Activated CD4-positive, alpha-beta T cell treated with anti-CD3 and anti-CD28 coated beads for 36 hours (primary cell): ENCODE measurements around the gene REG4. TPM values are rescaled to one million over a fixed set of nuclear protein-coding genes. Genes with fewer than 3 reads are reported as not detected.

Experiments
- ATAC-seq: fragments of 200-7000 bp; cut with Tn5 transposase; one replicate; pipeline ENCODE4 v1.10.0; 2021; ENCODE audit warnings: mild to moderate bottlenecking, moderate library complexity
- CTCF ChIA-PET: fragments of 350-600 bp; sonication (Branson Sonifier 250); formaldehyde crosslinking; loops from one replicate; lab custom pipeline; 2021; ENCODE audit warnings: antibody characterized with exemption; lab: Charles Lee
- POLR2A ChIA-PET: fragments of 350-600 bp; sonication (Branson Sonifier 250); formaldehyde crosslinking; loops from one replicate; lab custom pipeline; 2021; ENCODE audit warnings: antibody characterized with exemption, inconsistent platforms; lab: Charles Lee
- DNase-seq: peaks from one replicate; pipeline ENCODE4 v3.0.0-alpha.2; 2020
- H3K27ac Mint-ChIP-seq: one replicate; pipeline ENCODE4 v1.8.0; 2021; ENCODE audit warnings: mixed read lengths
- H3K27me3 Mint-ChIP-seq: one replicate; pipeline ENCODE4 v1.8.0; 2021; ENCODE audit warnings: mixed read lengths
- H3K36me3 Mint-ChIP-seq: one replicate; pipeline ENCODE4 v1.8.0; 2021; ENCODE audit warnings: low read depth, mixed read lengths
- H3K4me1 Mint-ChIP-seq: one replicate; pipeline ENCODE4 v1.8.0; 2021; ENCODE audit warnings: mixed read lengths
- H3K4me3 Mint-ChIP-seq: one replicate; pipeline ENCODE4 v1.8.0; 2021; ENCODE audit warnings: mild to moderate bottlenecking, moderate library complexity, mixed read lengths
- H3K9me3 Mint-ChIP-seq: one replicate; pipeline ENCODE4 v1.8.0; 2021; ENCODE audit warnings: low read depth, mixed read lengths
- intact Hi-C, 2 experiments: fragments of 100-400 bp; cut with DNase I in 1 of 2; cut with micrococcal nuclease in 1 of 2; formaldehyde crosslinking; loops; one replicate each; pipeline versions ENCODE4 v1.14.2 to v1.15.1; 2022 to 2024; cut with DNase I, micrococcal nuclease
- total RNA-seq, 2 experiments: library from RNA; stranded (reverse); gene quantifications; one replicate each; pipeline ENCODE4 v1.2.3, GENCODE V29; 2021

Gene REG4
- total RNA-seq, 2 experiments from 2014 or later: 0.34 to 0.47 TPM

- H3K36me3 Mint-ChIP-seq: no peaks in the 10 kb centered on the region
- DNase-seq (no peak), ATAC-seq (no peak)
- H3K27ac Mint-ChIP-seq: no peak overlapping the region
- no peaks in the 10 kb centered on the region for H3K4me1 Mint-ChIP-seq
- peaks cover 17% of the 10 kb centered on the region for H3K27me3 Mint-ChIP-seq
- H3K4me3 Mint-ChIP-seq: no peak overlapping the region
- ChIA-PET CTCF (interaction anchor here (2.0 kb wide), 1 partner anchor 20 kb away, joined by 4 read pairs; no protein-coding TSS in a partner anchor), POLR2A (no interaction called here)
- H3K9me3 Mint-ChIP-seq: no peaks in the 10 kb centered on the region
- intact Hi-C loops: no loop called here
Observed at GRCh38 chr1:119764220-119764619, 47.0 kb downstream of the REG4 start.

GRCh38 chr1:119762953-119763352 is 48.3 kb downstream of the REG4 start:
- ChIA-PET CTCF (interaction anchor here (1.4 to 2.0 kb wide), 2 partner anchors 19 kb away, joined by 4 to 6 read pairs; no protein-coding TSS in a partner anchor), POLR2A (no interaction called here)
- no peak for DNase-seq
- H3K27ac Mint-ChIP-seq: no peak overlapping the region
- H3K4me1 Mint-ChIP-seq: no peaks in the 10 kb centered on the region
- no peak overlapping the region for H3K4me3 Mint-ChIP-seq
- no peaks in the 10 kb centered on the region for H3K9me3 Mint-ChIP-seq
- intact Hi-C loops: loop anchor here in 1 of 2 experiments (2.0 kb wide), 1 partner anchor 16 kb away; no protein-coding TSS in a partner anchor
- no peak for ATAC-seq
- peaks cover 14% of the 10 kb centered on the region for H3K27me3 Mint-ChIP-seq
- no peaks in the 10 kb centered on the region for H3K36me3 Mint-ChIP-seq

- no peak for DNase-seq
- H3K4me1 Mint-ChIP-seq: no peaks in the 10 kb centered on the region
- H3K27me3 Mint-ChIP-seq: peaks cover 15% of the 10 kb centered on the region
- ATAC-seq: no peak
- intact Hi-C loops: loop anchor here in 1 of 2 experiments (2.0 kb wide), 1 partner anchor 16 kb away; no protein-coding TSS in a partner anchor
- H3K36me3 Mint-ChIP-seq: no peaks in the 10 kb centered on the region
- CTCF ChIA-PET: interaction anchor here (1.4 kb wide), 1 partner anchor 18 kb away, joined by 6 read pairs; no protein-coding TSS in a partner anchor
- H3K27ac Mint-ChIP-seq: no peak overlapping the region
- POLR2A ChIA-PET: no interaction called here
- H3K9me3 Mint-ChIP-seq: no peaks in the 10 kb centered on the region
- no peak overlapping the region for H3K4me3 Mint-ChIP-seq
Observed at GRCh38 chr1:119762409-119762808, 48.9 kb downstream of the REG4 start.

GRCh38 chr1:119758584-119758983 is 52.7 kb downstream of the REG4 start:
- Mint-ChIP-seq H3K27me3 (peaks cover 8% of the 10 kb centered on the region), H3K4me1 (no peaks in the 10 kb centered on the region), H3K9me3 (no peaks in the 10 kb centered on the region), H3K4me3 (no peak overlapping the region), H3K27ac (no peak overlapping the region), H3K36me3 (no peaks in the 10 kb centered on the region)
- POLR2A ChIA-PET: no interaction called here
- no peak for DNase-seq
- CTCF ChIA-PET: no interaction called here
- no peak for ATAC-seq
- intact Hi-C loops: no loop called here

GRCh38 chr1:119752592-119752991 is 58.7 kb downstream of the REG4 start:
- ChIA-PET POLR2A (no interaction called here), CTCF (interaction anchor here (1.2 to 1.5 kb wide), 2 partner anchors 8 to 9 kb away, joined by 3 to 5 read pairs; no protein-coding TSS in a partner anchor)
- Mint-ChIP-seq H3K9me3 (no peaks in the 10 kb centered on the region), H3K36me3 (no peaks in the 10 kb centered on the region), H3K4me1 (no peaks in the 10 kb centered on the region), H3K4me3 (no peak overlapping the region), H3K27ac (no peak overlapping the region), H3K27me3 (peaks cover 5% of the 10 kb centered on the region)
- ATAC-seq: no peak
- DNase-seq: no peak
- intact Hi-C loops: loop anchor here in 1 of 2 experiments (5.0 kb wide), 1 partner anchor 150 kb away; no protein-coding TSS in a partner anchor

GRCh38 chr1:119748040-119748439 is 63.2 kb downstream of the REG4 start:
- Mint-ChIP-seq H3K9me3 (no peaks in the 10 kb centered on the region), H3K27me3 (no peaks in the 10 kb centered on the region), H3K4me3 (no peak overlapping the region), H3K36me3 (peaks cover 10% of the 10 kb centered on the region), H3K27ac (no peak overlapping the region), H3K4me1 (peaks cover 13% of the 10 kb centered on the region)
- CTCF ChIA-PET: interaction anchor here (0.5 kb wide), 1 partner anchor 56 kb away, joined by 3 read pairs; no protein-coding TSS in a partner anchor
- ATAC-seq (no peak), DNase-seq (no peak)
- POLR2A ChIA-PET: no interaction called here
- intact Hi-C loops: no loop called here

- no peaks in the 10 kb centered on the region for H3K9me3 Mint-ChIP-seq
- ATAC-seq (no peak), DNase-seq (no peak)
- no peak overlapping the region for H3K4me3 Mint-ChIP-seq
- ChIA-PET CTCF (interaction anchor here (0.5 to 0.7 kb wide), 2 partner anchors 55 to 1098 kb away, joined by 3 read pairs; no protein-coding TSS in a partner anchor), POLR2A (no interaction called here)
- peaks cover 13% of the 10 kb centered on the region for H3K4me1 Mint-ChIP-seq
- H3K27me3 Mint-ChIP-seq: no peaks in the 10 kb centered on the region
- H3K36me3 Mint-ChIP-seq: peaks cover 10% of the 10 kb centered on the region
- no peak overlapping the region for H3K27ac Mint-ChIP-seq
- intact Hi-C loops: no loop called here
Observed at GRCh38 chr1:119747451-119747850, 63.8 kb downstream of the REG4 start.

- POLR2A ChIA-PET: no interaction called here
- no peaks in the 10 kb centered on the region for H3K27me3 Mint-ChIP-seq
- CTCF ChIA-PET: interaction anchor here (0.8 to 3.8 kb wide), 11 partner anchors 8 to 123 kb away, joined by 3 to 32 read pairs (median 3); no protein-coding TSS in a partner anchor
- ATAC-seq (no peak), DNase-seq (no peak)
- H3K4me1 Mint-ChIP-seq: peaks cover 13% of the 10 kb centered on the region
- H3K9me3 Mint-ChIP-seq: no peaks in the 10 kb centered on the region
- H3K36me3 Mint-ChIP-seq: peaks cover 14% of the 10 kb centered on the region
- no peak overlapping the region for H3K4me3 Mint-ChIP-seq
- H3K27ac Mint-ChIP-seq: no peak overlapping the region
- intact Hi-C loops: loop anchor here in 1 of 2 experiments (2.0 kb wide), 2 partner anchors 38 to 64 kb away; no protein-coding TSS in a partner anchor
Observed at GRCh38 chr1:119745034-119745433, 66.2 kb downstream of the REG4 start.

- Mint-ChIP-seq H3K9me3 (no peaks in the 10 kb centered on the region), H3K4me3 (no peak overlapping the region), H3K36me3 (peaks cover 14% of the 10 kb centered on the region), H3K27me3 (no peaks in the 10 kb centered on the region), H3K27ac (no peak overlapping the region), H3K4me1 (peaks cover 13% of the 10 kb centered on the region)
- DNase-seq (no peak), ATAC-seq (no peak)
- CTCF ChIA-PET: interaction anchor here (0.6 to 3.8 kb wide), 15 partner anchors 8 to 130 kb away, joined by 3 to 32 read pairs (median 4); no protein-coding TSS in a partner anchor
- POLR2A ChIA-PET: no interaction called here
- intact Hi-C loops: loop anchor here in 1 of 2 experiments (2.0 kb wide), 2 partner anchors 38 to 64 kb away; no protein-coding TSS in a partner anchor
Observed at GRCh38 chr1:119744598-119744942, 66.7 kb downstream of the REG4 start.

Other genes with a start within 250 kb of the REG4 start
- under 1 TPM; 0.50 to 0.63 TPM for gene ZNF697, start 163.2 kb downstream of the REG4 start, total RNA-seq
- 100 to 1,000 TPM; 198 to 259 TPM for gene PHGDH, start 99.5 kb downstream of the REG4 start, total RNA-seq
- not detected for gene HMGCS2, start 42.6 kb downstream of the REG4 start, total RNA-seq
- gene ADAM30, start 85.1 kb upstream of the REG4 start, total RNA-seq: not detected